DMS79 (cell line): ENCODE measurements around the gene HTATIP2.
"Not testable (repeated sequence)": the region's sequence is repeated elsewhere in the genome, so short reads cannot be mapped to it uniquely, and the experiment has no call there.

ENCODE experiments used
- DNase-seq: peaks from one replicate; lab custom pipeline; 2025; lab: John Stamatoyannopoulos, UW

Gene HTATIP2

DNA sequence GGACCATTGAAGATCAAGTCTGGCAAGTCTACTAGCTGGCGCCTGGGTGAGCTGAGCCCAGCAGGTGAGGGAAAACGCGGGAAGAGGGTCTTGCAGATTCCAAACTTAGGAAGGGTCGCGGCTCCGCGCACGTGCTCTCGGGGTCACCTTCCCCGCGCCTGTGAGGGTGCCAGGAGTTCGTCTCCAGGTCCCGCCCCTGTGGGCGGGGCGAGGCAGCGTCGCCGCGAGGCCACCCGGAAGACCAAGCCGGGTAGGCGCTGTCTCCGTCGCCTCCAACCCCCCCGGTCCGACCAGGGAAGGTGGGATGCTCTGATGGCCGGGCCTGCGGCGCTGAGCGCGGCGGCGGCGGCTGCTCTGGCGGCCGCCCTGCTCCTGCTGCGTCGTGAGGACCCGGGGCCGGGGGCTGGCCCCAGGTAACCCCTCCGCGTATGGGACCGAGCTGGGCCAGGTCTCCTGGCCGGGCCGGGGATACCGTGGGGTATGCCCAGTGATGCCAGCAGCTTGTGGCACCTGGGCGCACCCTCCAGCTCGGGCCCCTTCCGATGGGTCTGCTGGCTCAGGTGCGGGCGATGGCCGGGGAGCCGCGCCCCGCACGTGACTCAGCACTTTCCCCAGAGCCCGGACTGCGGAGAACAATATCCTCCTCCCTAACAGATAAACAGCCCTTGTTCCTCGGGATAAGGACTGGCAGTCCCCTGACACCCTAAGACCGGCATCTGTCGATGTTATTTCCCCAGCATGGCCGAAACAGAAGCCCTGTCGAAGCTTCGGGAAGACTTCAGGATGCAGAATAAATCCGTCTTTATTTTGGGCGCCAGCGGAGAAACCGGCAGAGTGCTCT is at the start of gene HTATIP2:
Gene HTATIP2 (plus strand): TSS at position 215 of the 841 bp plus-strand sequence. CDS start 524 bp downstream, at position 739.
- DNase-seq, result peak; percentile 64

DNA sequence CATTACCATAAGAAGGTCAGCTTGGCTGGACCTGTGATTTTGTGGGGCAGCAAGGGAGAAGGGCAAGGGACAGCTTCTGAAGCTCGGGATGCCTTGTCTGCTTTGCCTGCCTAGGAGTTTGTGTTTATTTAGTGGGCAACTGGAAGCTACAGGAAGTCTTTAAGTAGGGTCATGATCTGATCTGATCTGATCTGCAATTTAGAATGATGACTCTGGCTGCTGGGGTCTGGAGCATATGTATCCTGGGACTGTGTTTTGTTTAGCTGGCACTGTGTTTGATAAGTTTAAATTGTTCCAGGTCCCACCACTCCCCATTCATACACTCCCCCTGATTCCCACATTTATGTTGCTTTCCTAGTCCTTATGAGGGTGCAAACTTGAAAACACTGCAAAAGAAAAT is 47.7 kb upstream of the HTATIP2 start:
- no peak for DNase-seq

DNA sequence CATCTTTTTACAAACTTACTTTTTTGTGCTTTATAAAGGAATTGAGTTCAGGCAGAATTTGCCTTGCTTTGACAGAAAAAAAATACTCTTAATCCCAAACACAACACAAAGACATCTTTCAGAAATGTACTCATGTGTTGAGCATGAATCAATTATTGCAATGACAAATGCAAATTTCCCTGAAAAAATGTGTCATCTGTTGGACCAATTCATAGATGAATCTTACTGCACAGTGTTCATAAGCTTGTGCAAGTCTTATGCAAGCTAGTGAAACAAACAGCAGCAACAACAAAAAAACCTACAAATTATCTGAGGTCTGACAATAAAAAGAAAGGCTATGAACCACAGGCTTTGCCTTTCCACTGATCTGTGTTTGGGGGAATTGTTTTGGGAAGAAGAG is 42.3 kb upstream of the HTATIP2 start:
- no peak for DNase-seq

DNA sequence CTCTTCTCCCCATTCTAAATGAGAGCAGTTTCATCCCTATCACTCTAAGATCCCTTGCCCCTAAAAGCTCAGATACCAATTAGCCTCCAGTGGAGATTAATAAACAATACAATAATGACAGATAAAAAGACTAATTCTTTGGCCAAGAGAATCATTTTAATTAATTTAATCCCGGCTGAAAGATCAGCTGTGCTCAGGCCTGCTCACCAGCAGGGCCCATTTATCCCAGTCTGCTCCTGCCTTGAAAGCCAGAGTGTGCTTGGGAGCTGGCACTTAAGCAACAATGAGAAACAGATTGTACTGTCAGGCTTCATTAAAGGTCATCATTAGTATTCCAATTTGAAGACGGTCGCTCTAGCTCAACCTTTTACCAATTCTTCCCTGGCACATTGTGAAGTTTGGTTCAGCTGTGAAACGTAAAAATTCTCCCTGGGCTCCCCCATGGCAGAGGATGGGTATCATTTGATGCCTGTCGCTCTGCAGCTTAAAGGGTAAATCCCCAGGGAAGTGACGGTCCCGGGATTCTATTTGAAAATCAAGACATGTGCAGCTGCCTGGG is 36.1 kb upstream of the HTATIP2 start:
- DNase-seq, result no peak

DNA sequence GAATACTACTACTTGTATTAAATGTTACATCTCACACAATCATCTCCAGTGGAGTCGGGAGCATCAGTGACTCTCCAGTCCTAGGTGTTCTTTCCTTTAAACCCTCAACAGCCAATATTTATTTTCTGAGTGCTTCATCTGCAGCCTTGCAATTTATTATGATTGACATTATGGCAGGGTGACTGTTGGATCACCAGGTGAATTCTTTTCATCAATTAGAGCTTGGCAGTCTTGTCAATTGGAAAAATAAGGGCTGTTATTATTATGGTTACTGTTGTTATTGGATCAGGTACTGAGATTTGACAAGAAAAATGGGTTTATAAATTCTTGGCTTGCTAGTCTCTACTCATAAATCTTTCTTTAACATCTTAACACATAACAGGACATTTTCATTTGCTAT is 27.5 kb upstream of the HTATIP2 start:
- no peak for DNase-seq

DNA sequence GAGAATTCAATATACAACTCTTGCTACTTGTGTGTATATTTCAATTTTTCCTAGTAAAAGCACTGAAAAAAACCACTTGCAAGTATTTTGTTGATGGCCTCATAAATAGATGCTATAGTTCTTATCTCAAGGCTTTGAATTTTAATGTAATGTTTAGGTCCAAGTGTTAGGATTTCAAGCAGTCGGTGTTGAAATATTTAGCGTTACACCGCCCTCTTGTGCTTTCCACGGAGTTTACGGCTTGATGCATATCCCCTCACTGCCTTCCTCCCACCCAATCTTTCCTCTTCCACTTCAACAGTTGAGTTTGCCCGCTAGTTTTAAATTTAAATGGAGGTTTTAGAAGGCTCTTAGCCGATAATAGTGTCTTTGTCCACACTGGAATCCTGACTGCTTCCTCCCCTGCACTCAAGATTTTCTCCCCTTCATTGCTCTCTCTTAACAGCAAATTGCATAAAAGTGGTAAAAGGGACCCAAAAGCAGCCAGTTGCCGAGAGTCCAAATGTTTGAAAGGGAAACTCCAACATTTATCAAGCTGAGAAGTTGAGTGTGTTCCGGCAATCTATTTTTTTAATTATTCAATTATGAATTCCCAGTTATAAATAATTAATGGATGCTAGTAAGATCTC is 25.9 kb upstream of the HTATIP2 start:
- peak; percentile 30 for DNase-seq

DNA sequence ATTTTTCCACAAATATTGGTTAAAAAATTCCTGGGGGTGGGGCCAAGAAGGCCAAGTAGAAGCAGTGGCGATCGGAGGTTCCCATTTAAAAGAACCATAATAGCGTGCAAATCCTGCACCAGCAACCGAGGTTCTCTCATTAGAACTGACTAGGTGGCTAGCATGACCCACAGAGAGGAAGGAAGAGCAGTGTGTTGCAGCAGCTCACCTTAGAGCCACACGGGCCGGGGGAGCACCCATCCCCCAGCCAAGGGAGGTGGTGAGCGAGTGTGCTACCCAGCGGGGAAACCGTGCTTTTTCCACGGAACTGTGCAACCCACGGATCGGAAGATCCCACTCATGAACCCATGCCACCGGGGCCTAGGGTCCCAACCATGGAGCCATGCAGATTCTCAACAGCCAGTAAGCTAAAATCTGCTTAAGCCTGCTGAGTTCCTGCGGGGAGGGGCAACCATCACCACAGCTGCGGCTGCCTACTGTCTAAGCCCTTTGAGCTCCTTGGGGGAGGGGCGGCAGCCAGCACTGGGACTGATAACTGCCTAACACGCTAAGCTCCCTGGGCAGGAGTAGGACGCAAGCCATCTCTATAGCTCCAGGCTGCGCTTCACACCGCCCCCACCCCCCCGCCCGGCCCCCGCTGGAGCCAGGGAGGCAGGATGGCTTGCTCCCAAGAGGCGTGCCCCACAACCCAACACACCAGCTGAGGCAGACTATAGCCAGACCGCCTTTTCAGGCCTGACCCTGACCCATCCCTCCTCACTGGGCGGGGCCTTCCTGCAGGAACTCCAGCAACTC is 21.0 kb upstream of the HTATIP2 start:
- DNase-seq, result no peak

DNA sequence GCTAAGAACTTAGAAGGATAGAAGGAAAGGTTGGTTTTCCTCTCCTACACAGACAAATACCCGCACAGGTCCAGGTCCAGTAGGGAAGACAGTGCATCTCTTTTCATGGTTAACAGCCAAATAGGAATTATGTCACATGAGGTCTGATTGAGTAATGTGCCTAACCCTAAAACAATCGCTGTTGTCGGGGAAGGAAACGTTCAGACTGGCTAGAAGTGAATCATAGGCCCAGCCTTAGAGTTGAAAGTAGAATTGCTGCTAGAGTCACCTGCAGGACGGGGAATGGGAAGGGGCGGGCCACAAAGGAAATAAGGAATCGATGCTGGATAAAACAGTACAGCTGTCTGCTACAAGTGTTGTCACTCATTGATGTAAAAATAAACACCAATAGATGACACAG is 12.4 kb upstream of the HTATIP2 start:
- no peak for DNase-seq

DNA sequence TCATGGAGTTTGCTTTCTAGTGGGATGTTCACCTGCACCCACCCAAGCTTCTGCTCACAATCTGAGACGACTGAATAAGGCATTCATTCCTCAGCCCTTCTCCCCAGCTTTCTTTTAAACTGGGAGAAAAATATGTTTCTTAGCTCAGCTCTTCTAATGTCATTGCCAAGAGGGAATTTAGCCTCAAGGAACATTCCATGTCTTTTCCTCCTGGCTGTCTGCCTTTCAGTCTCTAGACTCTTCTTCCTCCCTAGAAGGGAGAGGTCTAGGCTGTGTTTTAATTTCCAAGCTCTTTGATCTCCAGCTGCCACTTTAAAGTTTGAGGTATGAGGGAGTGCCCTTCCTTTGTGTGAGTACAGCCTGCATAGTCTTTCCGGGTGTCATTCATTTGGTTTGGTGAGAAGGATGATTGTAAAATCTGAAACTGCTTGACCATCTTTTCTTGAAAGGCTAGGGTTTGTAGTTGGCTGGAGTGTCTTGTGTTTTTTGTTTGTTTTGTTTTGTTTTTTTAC is 11.7 kb upstream of the HTATIP2 start:
- no peak for DNase-seq

DNA sequence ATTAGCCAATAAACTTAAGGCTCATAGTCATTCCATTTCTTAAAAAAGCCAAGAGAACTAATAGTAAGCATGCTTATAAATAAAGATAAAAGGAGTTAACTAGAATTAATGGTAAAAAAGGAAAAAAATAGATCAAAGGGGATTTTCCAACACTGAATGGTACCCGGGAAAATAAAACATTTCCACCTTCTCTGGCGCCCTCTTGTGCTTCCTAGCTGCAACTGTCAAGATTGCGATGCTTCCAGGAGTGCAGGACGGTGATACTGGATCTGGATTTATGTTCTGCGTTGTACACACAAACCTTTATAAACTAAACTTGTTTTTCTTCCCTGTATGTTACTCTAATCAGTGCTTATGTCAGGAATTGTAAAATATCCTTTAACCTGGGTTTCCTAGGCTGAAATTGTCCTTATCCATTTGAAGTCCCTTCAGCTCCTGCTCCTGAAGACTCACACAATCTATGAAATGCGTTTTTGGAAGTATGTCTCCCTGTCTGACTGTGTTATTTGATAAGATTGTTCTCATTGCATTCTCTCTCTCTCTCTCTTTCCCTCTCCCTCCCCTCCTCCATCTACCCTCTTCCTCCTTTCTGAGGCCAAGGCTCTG is 9.6 kb upstream of the HTATIP2 start:
- DNase-seq, result peak; percentile 35

DNA sequence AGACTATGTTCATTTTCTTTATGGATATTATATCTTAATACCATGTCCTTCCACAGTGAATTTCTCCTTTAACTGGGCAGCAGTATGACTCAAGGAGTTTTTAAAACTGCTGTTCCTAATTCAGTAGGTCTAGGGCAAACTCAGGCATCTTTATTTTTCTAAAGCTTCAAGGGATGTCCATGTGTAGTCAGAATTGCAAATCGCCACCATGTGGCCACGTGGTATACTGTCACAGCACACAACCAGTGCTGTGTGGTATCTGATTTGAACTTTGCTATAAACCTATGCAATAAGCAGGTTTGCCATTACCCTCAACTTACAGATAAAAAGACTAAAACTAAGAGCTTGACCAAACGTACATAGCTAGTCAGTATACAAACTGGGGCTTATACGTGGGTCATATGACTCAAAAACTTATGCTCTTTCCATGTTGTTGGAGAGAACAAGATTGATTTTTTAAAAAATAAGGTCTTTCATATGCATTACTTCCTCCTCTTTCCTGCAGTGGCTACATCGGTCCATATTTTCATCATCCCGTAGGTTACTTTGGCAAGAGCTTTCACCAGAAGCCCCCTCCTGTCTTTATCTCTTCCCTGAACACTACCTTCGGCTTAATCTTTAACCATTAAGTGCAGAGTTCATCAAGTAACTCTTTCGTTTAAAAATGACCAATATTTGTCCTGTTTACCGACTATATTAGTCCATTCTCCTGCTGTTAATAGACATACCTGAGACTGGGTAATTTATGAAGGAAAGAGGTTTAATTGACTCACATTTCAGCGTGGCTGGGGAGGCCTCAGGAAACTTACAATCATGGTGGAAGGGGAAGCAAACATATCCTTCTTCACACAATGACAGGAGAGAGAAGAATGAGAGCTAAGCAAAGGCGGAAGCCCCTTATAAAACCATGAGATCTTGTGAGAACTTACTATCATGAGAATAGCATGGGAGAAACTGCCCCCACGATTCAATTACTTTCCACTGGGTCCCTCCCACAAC is 8.0 kb upstream of the HTATIP2 start:
- DNase-seq, result no peak

DNA sequence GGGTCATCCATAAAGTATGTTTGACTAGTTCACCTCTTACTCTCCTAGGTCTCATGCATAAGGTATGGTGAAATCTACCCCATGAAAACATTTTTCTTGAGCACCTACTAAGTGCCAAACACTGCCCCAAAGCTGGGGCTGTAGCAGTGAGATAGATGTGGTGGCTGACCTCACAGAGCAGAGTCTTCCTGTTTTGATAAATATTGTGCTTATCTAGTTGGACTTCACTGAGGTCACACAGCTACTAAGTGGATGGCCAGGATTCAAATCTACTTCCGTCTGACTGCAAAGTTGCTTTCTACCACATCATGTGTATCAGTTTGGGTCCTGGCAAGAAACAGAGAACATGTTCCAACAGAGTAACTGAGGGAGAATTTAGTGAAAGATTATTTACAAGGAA is 6.4 kb upstream of the HTATIP2 start:
- DNase-seq, result no peak

DNA sequence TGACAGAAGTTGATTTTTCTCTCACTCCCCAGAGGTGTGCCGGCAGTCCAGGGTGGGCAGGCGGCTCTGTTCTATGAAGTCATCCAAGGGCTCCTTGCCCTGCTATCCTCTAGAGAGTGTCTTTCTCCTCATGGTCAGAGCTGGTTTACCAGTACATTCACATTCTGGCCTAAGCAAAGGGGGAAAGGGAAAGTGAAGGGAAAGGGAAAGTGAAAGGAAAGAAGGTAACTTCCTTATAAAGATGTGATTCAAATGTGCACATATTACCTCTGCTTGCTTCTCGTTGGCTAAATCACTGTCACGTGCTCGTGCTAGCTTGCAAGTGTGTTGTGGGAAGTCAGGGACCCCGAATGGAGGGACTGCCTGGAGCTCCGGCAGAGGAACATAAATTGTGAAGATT is 2.9 kb upstream of the HTATIP2 start:
- no peak for DNase-seq

DNA sequence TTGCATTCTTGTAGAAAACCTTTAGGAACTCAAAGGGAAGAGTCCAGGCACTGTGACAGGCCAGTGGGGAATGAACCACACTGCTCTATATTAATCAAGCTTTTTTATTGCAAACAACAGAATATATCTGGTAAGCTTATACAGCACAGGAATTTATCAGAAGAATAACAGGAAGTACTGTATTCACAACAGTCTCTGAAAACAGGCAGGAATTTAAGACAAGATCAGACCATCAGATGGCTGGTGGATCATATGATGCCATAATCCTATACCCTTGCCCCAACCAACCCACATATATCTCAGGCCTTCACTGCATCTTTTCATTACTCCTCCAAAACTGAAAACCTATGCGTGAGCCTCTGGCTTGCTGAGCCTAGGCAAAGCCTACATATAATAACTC is 1.0 kb upstream of the HTATIP2 start:
- no peak for DNase-seq

DNA sequence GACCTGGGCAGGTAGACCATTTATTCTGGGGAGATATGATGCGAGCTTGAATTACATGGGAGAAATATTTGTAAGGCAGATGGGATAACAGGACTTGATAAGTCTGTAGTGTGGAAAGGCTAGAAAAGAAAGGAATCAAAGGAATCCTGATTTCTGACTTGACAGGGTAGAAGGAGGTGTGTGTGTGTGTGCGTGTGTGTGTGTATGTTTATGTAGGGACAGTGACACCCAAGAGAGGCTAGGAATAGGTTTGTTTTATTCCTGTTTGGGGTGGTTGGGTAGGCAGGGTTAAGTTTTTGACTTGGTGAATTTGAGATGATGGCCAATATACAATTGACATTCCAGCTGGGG is 390 bp upstream of the HTATIP2 start:
- no peak for DNase-seq

DNA sequence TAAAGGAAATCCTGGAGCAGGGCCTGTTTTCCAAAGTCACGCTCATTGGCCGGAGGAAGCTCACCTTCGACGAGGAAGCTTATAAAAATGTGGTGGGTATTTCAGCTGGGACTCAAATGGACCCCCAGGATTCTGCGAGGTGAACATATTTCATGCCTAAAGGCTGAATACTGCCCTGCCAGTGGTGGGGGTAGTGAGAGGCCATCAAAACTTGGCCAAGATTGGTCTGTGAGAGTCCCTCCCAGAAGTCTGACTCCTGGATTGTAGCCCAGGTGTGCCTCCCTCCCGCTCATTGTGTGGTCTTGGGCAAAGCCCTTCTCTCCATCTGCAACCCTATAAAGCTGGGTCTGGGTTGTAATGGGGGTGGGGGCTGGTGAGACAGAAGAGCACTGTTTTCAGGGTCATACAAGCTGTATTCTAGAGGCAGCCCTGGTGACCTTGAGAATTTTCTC is 853 bp downstream of the HTATIP2 start:
- peak; percentile 76 for DNase-seq

DNA sequence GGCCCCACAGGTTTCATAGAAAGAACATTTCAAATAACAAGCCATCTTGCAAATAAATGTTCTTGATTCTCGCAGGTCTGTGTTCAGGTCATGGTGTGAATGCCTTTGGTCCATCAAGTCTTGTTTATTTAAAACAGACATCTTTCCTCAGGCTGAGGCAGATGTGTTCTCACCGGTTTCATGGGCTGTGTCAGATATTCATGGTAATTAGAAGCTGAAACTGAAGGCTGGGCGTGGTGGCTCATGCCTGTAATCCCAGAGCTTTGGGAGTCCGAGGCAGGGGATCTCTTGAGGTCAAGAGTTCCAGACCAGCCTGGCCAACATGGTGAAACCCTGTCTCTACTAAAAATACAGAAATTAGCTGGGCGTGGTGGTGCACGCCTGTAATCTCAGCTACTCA is 2.0 kb downstream of the HTATIP2 start:
- DNase-seq, result not testable (repeated sequence)

DNA sequence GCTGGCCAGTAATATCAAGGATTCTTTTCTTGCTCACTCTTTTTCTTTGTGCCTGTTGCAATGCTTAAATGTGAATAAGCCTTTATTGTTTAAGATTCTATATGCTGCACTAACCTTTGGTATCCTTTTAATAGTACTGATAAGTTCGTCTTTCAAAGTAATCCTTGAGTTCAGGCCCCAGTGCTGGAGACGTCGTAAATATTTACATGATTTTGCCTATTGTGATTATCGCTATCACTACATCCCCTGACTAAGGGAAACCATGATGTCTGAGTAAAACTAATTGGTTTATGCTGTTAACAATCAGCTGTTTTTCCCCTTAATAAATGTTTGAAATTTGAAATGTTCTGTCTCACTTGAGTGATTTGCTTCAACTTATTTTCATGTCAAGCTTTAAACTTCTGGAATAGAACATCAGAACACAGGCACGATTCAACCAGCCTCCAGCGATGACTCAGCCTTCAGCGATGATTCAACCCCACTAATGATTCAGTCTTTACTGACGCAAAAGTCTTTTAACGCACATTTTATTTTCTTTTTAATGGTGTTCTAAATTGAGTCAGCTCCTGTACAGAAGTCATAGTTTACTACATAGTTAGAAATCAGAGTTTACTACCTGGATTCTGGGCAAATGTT is 3.9 kb downstream of the HTATIP2 start:
- DNase-seq, result no peak

DNA sequence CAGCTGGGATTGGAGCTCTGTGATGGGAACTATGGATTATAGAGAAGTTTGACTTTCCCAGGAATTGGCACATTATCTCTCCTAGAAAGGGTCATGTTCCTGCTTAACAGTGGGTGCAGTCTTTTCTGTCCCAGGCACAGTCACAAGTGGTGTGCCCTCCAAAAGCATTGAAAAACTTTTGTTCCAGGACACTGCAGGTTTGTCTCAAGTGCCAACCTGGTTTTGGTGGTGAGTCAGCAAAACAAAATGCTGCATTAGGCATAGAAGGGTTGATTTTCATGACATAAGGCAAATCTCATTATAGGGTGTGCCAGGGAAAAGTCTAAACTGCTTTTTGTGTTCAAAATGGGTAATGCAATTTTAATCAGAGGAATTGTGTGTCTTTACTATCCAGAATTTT is 4.9 kb downstream of the HTATIP2 start:
- no peak for DNase-seq

DNA sequence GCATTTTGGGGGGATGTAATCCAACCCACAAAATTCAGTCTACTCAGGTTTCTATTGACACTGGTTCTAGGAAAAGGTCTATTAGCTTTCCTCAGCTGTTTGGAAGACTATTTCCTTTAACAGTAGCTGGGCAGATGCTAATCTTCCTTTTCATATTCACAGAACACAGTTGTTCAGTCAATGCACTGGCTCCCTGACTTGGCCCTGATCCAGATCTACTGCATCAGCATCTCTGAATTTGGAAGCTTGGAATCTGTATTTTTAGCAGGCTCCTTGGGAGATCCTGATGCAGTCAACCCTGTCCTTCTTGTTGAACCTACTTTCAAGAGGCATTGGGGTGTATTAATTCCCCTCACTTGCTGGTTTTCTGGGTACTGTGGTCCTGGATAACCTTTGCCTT is 6.3 kb downstream of the HTATIP2 start:
- no peak for DNase-seq
